ENCODE measurements around the gene TUBB4A.

The TUBB4A gene

DNA sequence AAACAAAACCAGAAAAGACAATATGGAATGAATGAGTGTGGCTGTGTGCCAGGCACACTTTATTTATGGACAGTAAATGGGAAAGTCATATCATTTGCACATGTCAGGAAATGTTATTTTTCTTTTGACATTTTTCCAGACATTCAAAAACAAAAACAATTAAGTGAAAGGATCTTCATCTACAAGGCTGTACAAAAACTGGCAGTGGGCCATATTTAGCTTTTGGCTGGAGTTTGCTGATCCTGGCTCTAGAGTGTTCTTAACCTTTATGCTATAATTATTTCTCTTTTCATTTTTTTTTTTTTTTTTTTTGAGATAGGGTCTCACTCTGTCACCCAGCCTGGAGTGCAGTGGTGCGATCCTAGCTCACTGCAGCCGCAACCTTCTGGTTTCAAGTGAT is 22.2 kb upstream of the TUBB4A start:
- Histone ChIP-seq H3K9me3 (ENCODE audit: control extremely low read depth in 1 of 5, control insufficient read depth in 4 of 5, insufficient read depth in 2 of 5, low read depth in 1 of 5, low read length in 4 of 5) (no peaks in the 10 kb centered on the region), H3K4me3 (ENCODE audit: control insufficient read depth in 1 of 7, extremely low read depth in 1 of 7, insufficient read depth in 4 of 7, low read depth in 2 of 7, low read length in 6 of 7) (no peak overlapping the region), H3K27ac (ENCODE audit: insufficient read depth in 1 of 2, low read depth in 1 of 2, low read length in 2 of 2, poor library complexity in 1 of 2, severe bottlenecking in 2 of 2) (no peak overlapping the region), H3K27me3 (replicated peaks in 2 of 5; ENCODE audit: control insufficient read depth in 4 of 5, insufficient read depth in 5 of 5, low read length in 4 of 5) (no peaks in the 10 kb centered on the region), H3K36me3 (ENCODE audit: control insufficient read depth in 4 of 4, insufficient read depth in 4 of 4, low read length in 3 of 4) (no peaks in the 10 kb centered on the region), H3K4me1 (ENCODE audit: control extremely low read depth in 1 of 4, control insufficient read depth in 4 of 4, insufficient read depth in 4 of 4, low read length in 3 of 4) (peaks cover 4 to 18% (median 9%) of the 10 kb centered on the region in 4 experiments)
- 100% methylated on average over 2 of the region's 2 CpGs for WGBS (ENCODE audit: insufficient coverage)
- POLR2A ChIA-PET = interaction anchor here (0.6 kb wide), 1 partner anchor 816 kb away, joined by 3 read pairs; no protein-coding TSS in a partner anchor
- CTCF ChIA-PET = interaction anchor here (1.5 kb wide), 1 partner anchor 17 kb away, joined by 4 read pairs; no protein-coding TSS in a partner anchor
- no peak for DNase-seq

DNA sequence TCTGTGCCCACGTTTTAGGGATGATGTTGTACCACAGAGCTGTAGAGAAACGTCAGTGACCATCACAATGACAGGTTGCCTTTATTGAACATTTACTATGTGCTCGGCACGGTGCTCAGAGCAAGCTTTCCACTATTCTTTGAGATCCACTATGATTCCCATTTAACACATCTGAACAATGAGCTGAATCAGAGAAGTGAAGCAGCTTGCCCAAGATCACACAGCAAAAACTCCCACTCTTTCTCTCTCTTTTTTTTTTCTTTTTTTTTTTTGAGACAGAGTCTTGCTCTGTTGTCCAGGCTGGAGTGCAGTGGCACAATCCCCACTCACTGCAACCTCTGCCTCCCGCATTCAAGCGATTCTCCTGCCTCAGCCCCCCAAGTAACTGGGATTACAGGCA is 20.6 kb upstream of the TUBB4A start:
- Histone ChIP-seq H3K27me3 (replicated peaks in 2 of 5; ENCODE audit: control insufficient read depth in 4 of 5, insufficient read depth in 5 of 5, low read length in 4 of 5) (no peaks in the 10 kb centered on the region), H3K9me3 (ENCODE audit: control extremely low read depth in 1 of 5, control insufficient read depth in 4 of 5, insufficient read depth in 2 of 5, low read depth in 1 of 5, low read length in 4 of 5) (no peaks in the 10 kb centered on the region), H3K4me1 (ENCODE audit: control extremely low read depth in 1 of 4, control insufficient read depth in 4 of 4, insufficient read depth in 4 of 4, low read length in 3 of 4) (peaks cover 5 to 13% (median 8%) of the 10 kb centered on the region in 4 experiments), H3K27ac (ENCODE audit: insufficient read depth in 1 of 2, low read depth in 1 of 2, low read length in 2 of 2, poor library complexity in 1 of 2, severe bottlenecking in 2 of 2) (no peak overlapping the region), H3K36me3 (ENCODE audit: control insufficient read depth in 4 of 4, insufficient read depth in 4 of 4, low read length in 3 of 4) (no peaks in the 10 kb centered on the region), H3K4me3 (ENCODE audit: control insufficient read depth in 1 of 7, extremely low read depth in 1 of 7, insufficient read depth in 4 of 7, low read depth in 2 of 7, low read length in 6 of 7) (no peak overlapping the region)
- ChIA-PET CTCF (no interaction called here), POLR2A (no interaction called here)
- DNase-seq = no peak
- 93% methylated on average over 6 of the region's 6 CpGs for WGBS (ENCODE audit: insufficient coverage)

GRCh38 chr19:6521718-6522646 is 19.9 kb upstream of the TUBB4A start:
- Histone ChIP-seq H3K9me3 (ENCODE audit: control extremely low read depth in 1 of 5, control insufficient read depth in 4 of 5, insufficient read depth in 2 of 5, low read depth in 1 of 5, low read length in 4 of 5) (no peaks in the 10 kb centered on the region), H3K4me1 (ENCODE audit: control extremely low read depth in 1 of 4, control insufficient read depth in 4 of 4, insufficient read depth in 4 of 4, low read length in 3 of 4) (peaks cover 7 to 20% (median 13%) of the 10 kb centered on the region in 4 experiments), H3K4me3 (ENCODE audit: control insufficient read depth in 1 of 7, extremely low read depth in 1 of 7, insufficient read depth in 4 of 7, low read depth in 2 of 7, low read length in 6 of 7) (no peak overlapping the region), H3K27me3 (replicated peaks in 2 of 5; ENCODE audit: control insufficient read depth in 4 of 5, insufficient read depth in 5 of 5, low read length in 4 of 5) (no peaks in the 10 kb centered on the region), H3K27ac (ENCODE audit: insufficient read depth in 1 of 2, low read depth in 1 of 2, low read length in 2 of 2, poor library complexity in 1 of 2, severe bottlenecking in 2 of 2) (no peak overlapping the region), H3K36me3 (ENCODE audit: control insufficient read depth in 4 of 4, insufficient read depth in 4 of 4, low read length in 3 of 4) (no peaks in the 10 kb centered on the region)
- 79% methylated on average over 16 of the region's 20 CpGs for WGBS (ENCODE audit: insufficient coverage)
- DNase-seq = peak in 1 of 3 donors; percentile 31
- CTCF ChIA-PET = no interaction called here
- POLR2A ChIA-PET = no interaction called here

GRCh38 chr19:6519289-6519688 is 17.2 kb upstream of the TUBB4A start:
- H3K36me3 ChIP-seq (ENCODE audit: control insufficient read depth in 4 of 4, insufficient read depth in 4 of 4, low read length in 3 of 4) = no peaks in the 10 kb centered on the region
- POLR2A ChIA-PET = no interaction called here
- no peaks in the 10 kb centered on the region for H3K9me3 ChIP-seq (ENCODE audit: control extremely low read depth in 1 of 5, control insufficient read depth in 4 of 5, insufficient read depth in 2 of 5, low read depth in 1 of 5, low read length in 4 of 5)
- DNase-seq = no peak
- peaks cover 7 to 32% (median 24%) of the 10 kb centered on the region in 4 experiments for H3K4me1 ChIP-seq (ENCODE audit: control extremely low read depth in 1 of 4, control insufficient read depth in 4 of 4, insufficient read depth in 4 of 4, low read length in 3 of 4)
- 80% methylated on average over 1 of the region's 2 CpGs for WGBS (ENCODE audit: insufficient coverage)
- CTCF ChIA-PET = interaction anchor here (0.9 kb wide), 1 partner anchor 344 kb away, joined by 3 read pairs; no protein-coding TSS in a partner anchor
- H3K27ac ChIP-seq (ENCODE audit: insufficient read depth in 1 of 2, low read depth in 1 of 2, low read length in 2 of 2, poor library complexity in 1 of 2, severe bottlenecking in 2 of 2) = no peak overlapping the region
- H3K4me3 ChIP-seq (ENCODE audit: control insufficient read depth in 1 of 7, extremely low read depth in 1 of 7, insufficient read depth in 4 of 7, low read depth in 2 of 7, low read length in 6 of 7) = no peak overlapping the region
- no peaks in the 10 kb centered on the region for H3K27me3 ChIP-seq (replicated peaks in 2 of 5; ENCODE audit: control insufficient read depth in 4 of 5, insufficient read depth in 5 of 5, low read length in 4 of 5)

- H3K27ac ChIP-seq (ENCODE audit: insufficient read depth in 1 of 2, low read depth in 1 of 2, low read length in 2 of 2, poor library complexity in 1 of 2, severe bottlenecking in 2 of 2) = no peak overlapping the region
- no peaks in the 10 kb centered on the region for H3K9me3 ChIP-seq (ENCODE audit: control extremely low read depth in 1 of 5, control insufficient read depth in 4 of 5, insufficient read depth in 2 of 5, low read depth in 1 of 5, low read length in 4 of 5)
- peak in 2 of 3 donors; percentile 37 to 40 for DNase-seq
- peaks cover 7 to 32% (median 24%) of the 10 kb centered on the region in 4 experiments for H3K4me1 ChIP-seq (ENCODE audit: control extremely low read depth in 1 of 4, control insufficient read depth in 4 of 4, insufficient read depth in 4 of 4, low read length in 3 of 4)
- H3K27me3 ChIP-seq (replicated peaks in 2 of 5; ENCODE audit: control insufficient read depth in 4 of 5, insufficient read depth in 5 of 5, low read length in 4 of 5) = no peaks in the 10 kb centered on the region
- ChIA-PET POLR2A (interaction anchor here (0.6 kb wide), 1 partner anchor 678 kb away, joined by 3 read pairs; no protein-coding TSS in a partner anchor), CTCF (interaction anchor here (0.7 to 2.5 kb wide), 6 partner anchors 17 to 440 kb away, joined by 3 to 16 read pairs (median 4); partner anchors contain the start of gene VAV1)
- WGBS (ENCODE audit: insufficient coverage) = 17% methylated on average over 6 of the region's 14 CpGs
- H3K36me3 ChIP-seq (ENCODE audit: control insufficient read depth in 4 of 4, insufficient read depth in 4 of 4, low read length in 3 of 4) = no peaks in the 10 kb centered on the region
- peak overlapping the region in 5 of 7 experiments; percentile 16 to 53 (median 20) for H3K4me3 ChIP-seq (ENCODE audit: control insufficient read depth in 1 of 7, extremely low read depth in 1 of 7, insufficient read depth in 4 of 7, low read depth in 2 of 7, low read length in 6 of 7)
These were observed 16.2 kb upstream of the TUBB4A start for GRCh38 chr19:6518145-6518911.

- Histone ChIP-seq H3K27ac (ENCODE audit: insufficient read depth in 1 of 2, low read depth in 1 of 2, low read length in 2 of 2, poor library complexity in 1 of 2, severe bottlenecking in 2 of 2) (peak overlapping the region in 1 of 2 experiments; percentile 58), H3K4me3 (ENCODE audit: control insufficient read depth in 1 of 7, extremely low read depth in 1 of 7, insufficient read depth in 4 of 7, low read depth in 2 of 7, low read length in 6 of 7) (peak overlapping the region; percentile 58 to 94 (median 79)), H3K9me3 (ENCODE audit: control extremely low read depth in 1 of 5, control insufficient read depth in 4 of 5, insufficient read depth in 2 of 5, low read depth in 1 of 5, low read length in 4 of 5) (no peaks in the 10 kb centered on the region), H3K36me3 (ENCODE audit: control insufficient read depth in 4 of 4, insufficient read depth in 4 of 4, low read length in 3 of 4) (no peaks in the 10 kb centered on the region), H3K27me3 (replicated peaks in 2 of 5; ENCODE audit: control insufficient read depth in 4 of 5, insufficient read depth in 5 of 5, low read length in 4 of 5) (no peaks in the 10 kb centered on the region), H3K4me1 (ENCODE audit: control extremely low read depth in 1 of 4, control insufficient read depth in 4 of 4, insufficient read depth in 4 of 4, low read length in 3 of 4) (peaks cover 7 to 27% (median 24%) of the 10 kb centered on the region in 4 experiments)
- DNase-seq = peak; percentile 81 to 87 (median 87)
- CTCF ChIA-PET = interaction anchor here (0.8 to 2.5 kb wide), 15 partner anchors 9 to 351 kb away, joined by 3 to 16 read pairs (median 3); no protein-coding TSS in a partner anchor
- 0% methylated on average over 20 of the region's 38 CpGs for WGBS (ENCODE audit: insufficient coverage)
- POLR2A ChIA-PET = interaction anchor here (1.2 kb wide), 1 partner anchor 256 kb away, joined by 5 read pairs; the partner anchor contains the start of gene VAV1
These were observed 14.7 kb upstream of the TUBB4A start for GRCh38 chr19:6516659-6517291.
